Left lung (tissue), 10 donors: ENCODE measurements around the gene USP32. TPM values are rescaled to one million over a fixed set of nuclear protein-coding genes. Genes with fewer than 3 reads are reported as not detected.
A peak's percentile ranks its signal among the peaks of the same experiment; 100 is the strongest.
"Not testable (repeated sequence)": the region's sequence is repeated elsewhere in the genome, so short reads cannot be mapped to it uniquely, and the experiment has no call there.

Experiments
- ATAC-seq: fragments of 200-7000 bp; cut with Tn5 transposase; one replicate; pipeline ENCODE4 v1.9.1; 2020; ENCODE audit warnings: moderate library complexity
- DNase-seq, 4 donors: peaks; one replicate each; pipeline ENCODE4 v3.0.0-alpha.2; 2013 to 2020
- H3K27ac ChIP-seq, 2 donors: fragments of 200-600 bp; sonication (generic) in 1 of 2; one replicate each; pipeline versions ENCODE4 v1.5.0 to v1.8.0; 2020 to 2021
- H3K27me3 ChIP-seq, 2 donors: fragments of 200-600 bp; sonication (generic) in 1 of 2; one replicate each; pipeline versions ENCODE4 v1.5.0 to v1.8.0; 2020 to 2021
- H3K36me3 ChIP-seq, 2 donors: fragments of 200-600 bp; sonication (generic) in 1 of 2; one replicate each; pipeline versions ENCODE4 v1.5.0 to v1.8.0; 2020 to 2021
- H3K4me1 ChIP-seq, 2 donors: fragments of 200-600 bp; one replicate each; pipeline ENCODE4 v1.8.0; 2021
- H3K4me3 ChIP-seq, 2 donors: fragments of 200-600 bp; sonication (generic) in 1 of 2; one replicate each; pipeline versions ENCODE4 v1.5.0 to v1.8.0; 2020 to 2021; ENCODE audit warnings: mild to moderate bottlenecking in 1 of 2
- H3K9me3 ChIP-seq, 2 donors: fragments of 200-600 bp; sonication (generic) in 1 of 2; one replicate each; pipeline versions ENCODE4 v1.5.0 to v1.8.0; 2020 to 2021
- CTCF ChIP-seq, 2 donors: fragments of 200-600 bp; sonication (generic) in 1 of 2; IDR thresholded peaks; one replicate each; pipeline versions ENCODE4 v1.5.0 to v1.8.0; 2021; ENCODE audit warnings: antibody characterized with exemption in 2 of 2
- intact Hi-C, 2 donors: fragments of 100-400 bp; cut with DNase I; formaldehyde crosslinking; loops; one replicate each; pipeline versions ENCODE4 v1.11.2 to v1.14.2; 2022
- polyA plus RNA-seq, 6 donors: library from polyadenylated mRNA; unstranded; fragments of 120-200 nt; gene quantifications; one replicate each; pipeline ENCODE4 v1.2.1, GENCODE V29; 2013; ENCODE audit not compliant: insufficient read length in 6 of 6
- total RNA-seq, 2 donors: library from RNA; stranded (reverse); fragmentation: NEBNext Ultra II Directional; extraction: Animal tissue kit (Norgen Biotek cat#: 25700); gene quantifications; one replicate each; pipeline ENCODE4 v1.2.1, GENCODE V29; 2021
- donor health status: DM: no; HTN: yes; CAD: no.
- donor health status: DM: no; HTN: no; CAD: no.

USP32 gene
- total and polyA plus RNA-seq, 8 donors = 30.7 to 73.2 (median 37.7) TPM

GRCh38 chr17:60352071-60352470, 39.9 kb downstream of the USP32 start:
- Histone ChIP-seq H3K27me3 (no peaks in the 10 kb centered on the region), H3K27ac (no peak overlapping the region), H3K9me3 (no peaks in the 10 kb centered on the region), H3K4me1 (peaks cover 13 to 38% of the 10 kb centered on the region in 2 donors), H3K36me3 (no peaks in the 10 kb centered on the region), H3K4me3 (no peak overlapping the region)
- no peak for ATAC-seq
- DNase-seq = no peak
- TF ChIP-seq CTCF (IDR thresholded peaks at IDR 0.05) = no peak
- intact Hi-C loops = no loop called here

GRCh38 chr17:60351012-60351695, 40.8 kb downstream of the USP32 start:
- no peak for TF ChIP-seq CTCF (IDR thresholded peaks at IDR 0.05)
- no peak for ATAC-seq
- Histone ChIP-seq H3K36me3 (no peaks in the 10 kb centered on the region), H3K4me1 (peaks cover 13 to 29% of the 10 kb centered on the region in 2 donors), H3K9me3 (no peaks in the 10 kb centered on the region), H3K4me3 (no peak overlapping the region), H3K27ac (no peak overlapping the region), H3K27me3 (no peaks in the 10 kb centered on the region)
- intact Hi-C loops = no loop called here
- DNase-seq = no peak

GRCh38 chr17:60348616-60349015, 43.3 kb downstream of the USP32 start:
- no peaks in the 10 kb centered on the region for H3K9me3 ChIP-seq
- intact Hi-C loops = no loop called here
- peaks cover 1 to 3% of the 10 kb centered on the region in 2 donors for H3K4me1 ChIP-seq
- no peak for TF ChIP-seq CTCF (IDR thresholded peaks at IDR 0.05)
- no peak overlapping the region for H3K4me3 ChIP-seq
- no peaks in the 10 kb centered on the region for H3K27me3 ChIP-seq
- no peak overlapping the region for H3K27ac ChIP-seq
- no peak for ATAC-seq
- no peak for DNase-seq
- H3K36me3 ChIP-seq = peaks cover 0 to 18% of the 10 kb centered on the region in 2 donors

GRCh38 chr17:60345233-60345632, 46.7 kb downstream of the USP32 start:
- no peaks in the 10 kb centered on the region for H3K9me3 ChIP-seq
- H3K27ac ChIP-seq = no peak overlapping the region
- peak; percentile 77 for ATAC-seq
- no peak for DNase-seq
- no peak for TF ChIP-seq CTCF (IDR thresholded peaks at IDR 0.05)
- H3K4me3 ChIP-seq = no peak overlapping the region
- peaks cover 0 to 42% of the 10 kb centered on the region in 2 donors for H3K36me3 ChIP-seq
- no peaks in the 10 kb centered on the region for H3K4me1 ChIP-seq
- no peaks in the 10 kb centered on the region for H3K27me3 ChIP-seq
- intact Hi-C loops = no loop called here

GRCh38 chr17:60342492-60342891, 49.4 kb downstream of the USP32 start:
- ATAC-seq, H3K9me3 ChIP-seq, H3K4me3 ChIP-seq, H3K27ac ChIP-seq, H3K27me3 ChIP-seq, DNase-seq, intact Hi-C loops, H3K4me1 ChIP-seq: not testable (repeated sequence)
- H3K36me3 ChIP-seq = peaks cover 0 to 55% of the 10 kb centered on the region in 2 donors

GRCh38 chr17:60335289-60335688, 56.6 kb downstream of the USP32 start:
- H3K4me3 ChIP-seq = no peak overlapping the region
- no peak for ATAC-seq

More at GRCh38 chr17:60335289-60335688, 56.6 kb downstream of the USP32 start:
- peaks cover 0 to 16% of the 10 kb centered on the region in 2 donors for H3K36me3 ChIP-seq
- H3K27ac ChIP-seq = no peak overlapping the region
- H3K9me3 ChIP-seq = no peaks in the 10 kb centered on the region
- H3K4me1 ChIP-seq = no peaks in the 10 kb centered on the region
- DNase-seq = no peak
- TF ChIP-seq CTCF (IDR thresholded peaks at IDR 0.05) = no peak
- intact Hi-C loops = no loop called here
- H3K27me3 ChIP-seq = no peaks in the 10 kb centered on the region
